Measurements from ENCODE around the gene RIOK3. TPM values are rescaled to one million over a fixed set of nuclear protein-coding genes. Genes with fewer than 3 reads are reported as not detected.

Gene RIOK3
- total RNA-seq, 4 donors from 2014 or later: 77.3 to 220 (median 114) TPM

GRCh38 chr18:23523429-23524212, 70.5 kb downstream of the RIOK3 start:
- ATAC-seq (peak in 1 of 2 donors; percentile 23), DNase-seq (no peak)
- no peaks in the 10 kb centered on the region for H3K9me3 ChIP-seq
- no peak overlapping the region for H3K4me3 ChIP-seq
- TF ChIP-seq POLR2A (IDR thresholded peaks at IDR 0.05) (no peak), CTCF (IDR thresholded peaks at IDR 0.05 in 4 of 5, conservative IDR thresholded peaks at IDR 0.05 in 1 of 5) (no peak)
- no peak overlapping the region for H3K27ac ChIP-seq
- no peaks in the 10 kb centered on the region for H3K27me3 ChIP-seq
- intact Hi-C loops (cut with DNase I; ENCODE audit: low total_unique reads) (no loop called here), in situ Hi-C loops (cut with MboI; ENCODE audit: low sequenced_read_pairs in 4 of 4) (loop anchor here in 1 of 4 donors (25.0 kb wide), 1 partner anchor 289 kb away; no protein-coding TSS in a partner anchor)
- peaks cover 6 to 90% of the 10 kb centered on the region in 2 donors for H3K36me3 ChIP-seq
- peaks cover 0 to 4% of the 10 kb centered on the region in 2 donors for H3K4me1 ChIP-seq

- Histone ChIP-seq H3K27ac (no peak overlapping the region), H3K36me3 (peaks cover 4 to 89% of the 10 kb centered on the region in 2 donors), H3K4me3 (no peak overlapping the region), H3K9me3 (no peaks in the 10 kb centered on the region), H3K27me3 (no peaks in the 10 kb centered on the region), H3K4me1 (peaks cover 0 to 7% of the 10 kb centered on the region in 2 donors)
- TF ChIP-seq CTCF (IDR thresholded peaks at IDR 0.05 in 4 of 5, conservative IDR thresholded peaks at IDR 0.05 in 1 of 5) (no peak), POLR2A (IDR thresholded peaks at IDR 0.05) (no peak)
- intact Hi-C loops (cut with DNase I; ENCODE audit: low total_unique reads) (no loop called here), in situ Hi-C loops (cut with MboI; ENCODE audit: low sequenced_read_pairs in 4 of 4) (loop anchor here in 1 of 4 donors (25.0 kb wide), 1 partner anchor 288 kb away; no protein-coding TSS in a partner anchor)
- no peak for ATAC-seq
- DNase-seq: no peak
These were observed 71.2 kb downstream of the RIOK3 start for GRCh38 chr18:23524213-23524707.

DNA sequence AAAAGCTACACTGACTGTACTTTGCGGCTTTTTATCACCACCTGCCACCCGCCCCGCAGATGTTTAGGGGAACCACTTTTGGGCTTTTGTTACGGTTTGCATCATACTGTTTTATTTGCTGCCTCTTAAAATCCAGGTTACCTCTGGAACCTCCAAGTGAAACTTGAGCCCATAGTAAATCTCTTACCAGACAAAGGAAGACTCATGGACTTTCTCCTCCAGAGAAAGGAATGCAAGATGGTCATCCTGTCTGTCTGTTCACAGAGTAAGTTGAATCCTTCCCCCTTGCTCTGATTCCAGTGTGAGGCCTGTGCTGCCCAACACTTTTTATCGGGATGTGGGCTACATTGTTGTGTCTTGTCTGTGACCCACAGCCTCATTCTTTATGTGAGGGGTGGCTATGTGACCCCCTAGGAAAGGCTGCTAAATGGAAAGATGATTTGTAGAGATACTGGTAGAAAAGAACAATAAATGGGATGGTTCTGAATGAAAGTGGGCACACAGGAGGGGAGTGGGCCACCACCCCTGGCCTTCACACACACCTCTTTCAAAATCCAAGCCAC, 73.5 kb downstream of the RIOK3 start:
- H3K9me3 ChIP-seq: no peaks in the 10 kb centered on the region
- H3K4me3 ChIP-seq: no peak overlapping the region
- in situ Hi-C loops (cut with MboI; ENCODE audit: low sequenced_read_pairs in 4 of 4): no loop called here
- H3K27me3 ChIP-seq: no peaks in the 10 kb centered on the region
- no peak overlapping the region for H3K27ac ChIP-seq
- DNase-seq (no peak), ATAC-seq (no peak)
- peaks cover 0 to 7% of the 10 kb centered on the region in 2 donors for H3K4me1 ChIP-seq
- intact Hi-C loops (cut with DNase I; ENCODE audit: low total_unique reads): no loop called here
- peaks cover 0 to 89% of the 10 kb centered on the region in 2 donors for H3K36me3 ChIP-seq
- no peak for TF ChIP-seq POLR2A (IDR thresholded peaks at IDR 0.05)
- TF ChIP-seq CTCF (IDR thresholded peaks at IDR 0.05 in 4 of 5, conservative IDR thresholded peaks at IDR 0.05 in 1 of 5): no peak

DNA sequence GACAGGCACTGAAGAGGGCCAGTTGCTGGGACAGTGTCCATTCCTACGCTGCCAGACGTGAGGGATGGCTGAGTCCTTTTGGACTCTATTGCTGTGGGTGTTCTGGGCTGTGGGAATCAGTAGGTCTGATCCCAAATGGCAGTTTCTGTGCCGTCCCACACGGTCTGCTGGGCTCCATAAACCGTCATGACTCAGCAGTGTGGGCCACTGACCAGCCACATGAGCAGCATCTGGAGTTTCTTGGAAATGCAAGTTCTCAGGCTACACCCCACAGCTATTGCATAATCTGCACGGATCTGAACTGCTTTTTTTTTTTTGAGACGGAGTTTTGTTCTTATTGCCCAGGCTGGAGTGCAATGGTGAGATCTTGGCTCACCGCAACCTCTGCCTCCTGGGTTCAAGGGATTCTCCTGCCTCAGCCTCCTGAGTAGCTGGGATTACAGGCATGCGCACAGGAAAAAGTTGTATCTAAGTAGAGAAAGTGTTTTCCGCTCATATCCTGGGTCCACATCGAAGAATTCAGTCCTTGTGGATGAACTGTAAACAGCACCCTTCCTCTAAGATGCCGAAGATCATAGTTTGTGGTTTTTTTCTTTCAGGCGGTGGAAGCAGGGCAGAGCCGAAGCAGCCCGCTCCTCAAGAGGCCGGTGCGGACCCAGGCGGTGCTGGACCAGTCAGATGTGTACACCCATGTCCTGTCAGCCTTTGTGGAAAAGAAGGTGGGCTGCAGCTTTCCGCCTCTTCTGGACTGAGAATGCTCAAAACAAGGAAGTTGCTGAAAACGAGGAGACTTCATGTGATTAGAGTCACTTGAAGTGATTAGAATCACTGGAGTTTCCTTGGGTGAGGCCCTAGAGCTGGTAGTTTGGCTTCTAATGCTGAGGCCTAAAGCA, 75.7 kb downstream of the RIOK3 start:
- Histone ChIP-seq H3K9me3 (no peaks in the 10 kb centered on the region), H3K27ac (peak overlapping the region; percentile 13 to 53 (median 37)), H3K27me3 (no peaks in the 10 kb centered on the region), H3K4me3 (no peak overlapping the region), H3K36me3 (peaks cover 0 to 93% of the 10 kb centered on the region in 2 donors), H3K4me1 (peaks cover 0 to 7% of the 10 kb centered on the region in 2 donors)
- DNase-seq: peak in 1 of 2 donors; percentile 60
- no peak for TF ChIP-seq POLR2A (IDR thresholded peaks at IDR 0.05)
- TF ChIP-seq CTCF (IDR thresholded peaks at IDR 0.05 in 4 of 5, conservative IDR thresholded peaks at IDR 0.05 in 1 of 5): no peak
- peak; percentile 64 to 75 for ATAC-seq
- intact Hi-C loops (cut with DNase I; ENCODE audit: low total_unique reads): no loop called here
- in situ Hi-C loops (cut with MboI; ENCODE audit: low sequenced_read_pairs in 4 of 4): no loop called here
